ENCODE results near the gene WDFY3.
"Not testable (repeated sequence)": the region's sequence is repeated elsewhere in the genome, so short reads cannot be mapped to it uniquely, and the experiment has no call there.

Gene WDFY3

GRCh38 chr4:84849051-84849640, 117.3 kb downstream of the WDFY3 start:
- DNase-seq = no peak

- DNase-seq = no peak
Observed at GRCh38 chr4:84848432-84848831, 118.1 kb downstream of the WDFY3 start.

- no peak for DNase-seq
Observed at GRCh38 chr4:84847978-84848377, 118.5 kb downstream of the WDFY3 start.

- DNase-seq = no peak
Observed at GRCh38 chr4:84846985-84847384, 119.5 kb downstream of the WDFY3 start.

- DNase-seq = no peak
Observed at GRCh38 chr4:84841435-84841834, 125.1 kb downstream of the WDFY3 start.

- DNase-seq = no peak
Observed at GRCh38 chr4:84837751-84838150, 128.7 kb downstream of the WDFY3 start.

- not testable (repeated sequence) for DNase-seq
Observed at GRCh38 chr4:84829633-84830032, 136.9 kb downstream of the WDFY3 start.

GRCh38 chr4:84826681-84827080, 139.8 kb downstream of the WDFY3 start:
- DNase-seq = no peak

GRCh38 chr4:84825701-84826341, 140.7 kb downstream of the WDFY3 start:
- DNase-seq = no peak

GRCh38 chr4:84821064-84821463, 145.4 kb downstream of the WDFY3 start:
- DNase-seq = no peak

- DNase-seq = no peak
Observed at GRCh38 chr4:84814094-84814750, 152.3 kb downstream of the WDFY3 start.

GRCh38 chr4:84809946-84810345, 156.5 kb downstream of the WDFY3 start:
- DNase-seq = no peak

GRCh38 chr4:84808332-84808731, 158.2 kb downstream of the WDFY3 start:
- no peak for DNase-seq

- not testable (repeated sequence) for DNase-seq
Observed at GRCh38 chr4:84806541-84806940, 159.9 kb downstream of the WDFY3 start.

GRCh38 chr4:84804136-84804535, 162.4 kb downstream of the WDFY3 start:
- DNase-seq = no peak

GRCh38 chr4:84803720-84804119, 162.8 kb downstream of the WDFY3 start:
- no peak for DNase-seq

GRCh38 chr4:84803116-84803515, 163.4 kb downstream of the WDFY3 start:
- DNase-seq = no peak

- no peak for DNase-seq
Observed at GRCh38 chr4:84800256-84800655, 166.2 kb downstream of the WDFY3 start.

GRCh38 chr4:84799318-84799717, 167.2 kb downstream of the WDFY3 start:
- DNase-seq = no peak

GRCh38 chr4:84796394-84796793, 170.1 kb downstream of the WDFY3 start:
- DNase-seq = no peak

- no peak for DNase-seq
Observed at GRCh38 chr4:84792366-84793301, 173.9 kb downstream of the WDFY3 start.

- no peak for DNase-seq
Observed at GRCh38 chr4:84790769-84791565, 175.5 kb downstream of the WDFY3 start.
